K562 (cell line): ENCODE data around the gene SAP130.

Source experiments
- CHD1 ChIP-seq: fragments of 200-600 bp; sonication (generic); IDR thresholded peaks from one replicate; pipeline ENCODE4 v1.6.1; 2012; ENCODE audit warnings: mild to moderate bottlenecking, moderate library complexity, low read length, inconsistent platforms
- CREM ChIP-seq: IDR thresholded peaks from 2 replicates; pipeline ENCODE4 v1.6.1; 2014; ENCODE audit warnings: antibody characterized with exemption, low read depth
- LEF1 ChIP-seq: fragments of 450-650 bp; IDR thresholded peaks from 2 replicates; pipeline ENCODE4 v1.6.1; 2016; ENCODE audit warnings: mild to moderate bottlenecking
- POLR2AphosphoS2 ChIP-seq: IDR thresholded peaks from 2 replicates; pipeline ENCODE4 v1.6.1; 2012; ENCODE audit warnings: low read length, improper control_type of control experiment
- POLR2AphosphoS5 ChIP-seq: IDR thresholded peaks from 2 replicates; pipeline ENCODE4 v1.6.1; 2011; ENCODE audit warnings: mild to moderate bottlenecking, low read depth, low read length, moderate library complexity; ENCODE audit not compliant: control insufficient read depth, insufficient read depth
- SIX5 ChIP-seq, 2 experiments: IDR thresholded peaks; 2 replicates each; pipeline ENCODE4 v1.6.1; 2011; ENCODE audit warnings: low read length in 2 of 2, borderline replicate concordance in 1 of 2, low read depth in 1 of 2, mild to moderate bottlenecking in 1 of 2, moderate library complexity in 1 of 2; ENCODE audit not compliant: insufficient read depth in 1 of 2
- SMC3 ChIP-seq: conservative IDR thresholded peaks from 2 replicates; pipeline ENCODE4 v1.6.1; 2011; ENCODE audit warnings: low read depth, low read length, improper control_type of control experiment; ENCODE audit not compliant: insufficient read depth
- SP1 ChIP-seq: sonication (generic); formaldehyde crosslinking; IDR thresholded peaks from 2 replicates; pipeline ENCODE4 v1.8.1; 2022; ENCODE audit warnings: mild to moderate bottlenecking, missing genetic modification reagents
- TAF15 ChIP-seq: fragments of 200-400 bp; formaldehyde crosslinking; IDR thresholded peaks from 2 replicates; pipeline ENCODE4 v1.6.1; 2017; ENCODE audit warnings: mild to moderate bottlenecking, low read depth, low read length, moderate library complexity
- ZNF175 ChIP-seq: fragments of 200-800 bp; sonication (Bioruptor generic); IDR thresholded peaks from 2 replicates; pipeline ENCODE4 v1.6.1; 2016; ENCODE audit warnings: low read depth, mild to moderate bottlenecking, missing genetic modification characterization, missing compliant biosample characterization
- ZNF354B ChIP-seq: fragments of 250-450 bp; sonication (Bioruptor Pico); IDR thresholded peaks from 2 replicates; pipeline ENCODE4 v1.4.0; 2020
- TF ChIP-seq, protein P1 (sequence below), 2 experiments: fragments of 450-650 bp in 1 of 2; IDR thresholded peaks; 2 replicates each; pipeline ENCODE4 v1.6.1; 2011 to 2017; ENCODE audit warnings: low read depth in 2 of 2, antibody characterized with exemption in 1 of 2, borderline replicate concordance in 1 of 2, low read length in 1 of 2, mild to moderate bottlenecking in 1 of 2, mixed read lengths in 1 of 2; ENCODE audit not compliant: control insufficient read depth in 1 of 2

- TF ChIP-seq CREM (no peak), SP1 (CRISPR knock-in tag) (no peak), SIX5 (IDR thresholded peaks at IDR 0.05; ENCODE audit: borderline replicate concordance in 1 of 2, insufficient read depth in 1 of 2, low read depth in 1 of 2, low read length in 2 of 2) (no peak), ZNF175 (CRISPR knock-in tag) (no peak), SMC3 (no peak), TAF15 (no peak), CHD1 (no peak), POLR2AphosphoS5 (no peak), LEF1 (no peak), ZNF354B (CRISPR knock-in tag) (no peak), POLR2AphosphoS2 (no peak)
- TF ChIP-seq, protein P1, sequence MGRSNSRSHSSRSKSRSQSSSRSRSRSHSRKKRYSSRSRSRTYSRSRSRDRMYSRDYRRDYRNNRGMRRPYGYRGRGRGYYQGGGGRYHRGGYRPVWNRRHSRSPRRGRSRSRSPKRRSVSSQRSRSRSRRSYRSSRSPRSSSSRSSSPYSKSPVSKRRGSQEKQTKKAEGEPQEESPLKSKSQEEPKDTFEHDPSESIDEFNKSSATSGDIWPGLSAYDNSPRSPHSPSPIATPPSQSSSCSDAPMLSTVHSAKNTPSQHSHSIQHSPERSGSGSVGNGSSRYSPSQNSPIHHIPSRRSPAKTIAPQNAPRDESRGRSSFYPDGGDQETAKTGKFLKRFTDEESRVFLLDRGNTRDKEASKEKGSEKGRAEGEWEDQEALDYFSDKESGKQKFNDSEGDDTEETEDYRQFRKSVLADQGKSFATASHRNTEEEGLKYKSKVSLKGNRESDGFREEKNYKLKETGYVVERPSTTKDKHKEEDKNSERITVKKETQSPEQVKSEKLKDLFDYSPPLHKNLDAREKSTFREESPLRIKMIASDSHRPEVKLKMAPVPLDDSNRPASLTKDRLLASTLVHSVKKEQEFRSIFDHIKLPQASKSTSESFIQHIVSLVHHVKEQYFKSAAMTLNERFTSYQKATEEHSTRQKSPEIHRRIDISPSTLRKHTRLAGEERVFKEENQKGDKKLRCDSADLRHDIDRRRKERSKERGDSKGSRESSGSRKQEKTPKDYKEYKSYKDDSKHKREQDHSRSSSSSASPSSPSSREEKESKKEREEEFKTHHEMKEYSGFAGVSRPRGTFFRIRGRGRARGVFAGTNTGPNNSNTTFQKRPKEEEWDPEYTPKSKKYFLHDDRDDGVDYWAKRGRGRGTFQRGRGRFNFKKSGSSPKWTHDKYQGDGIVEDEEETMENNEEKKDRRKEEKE (IDR thresholded peaks at IDR 0.05; ENCODE audit: borderline replicate concordance in 1 of 2, control insufficient read depth in 1 of 2, low read depth in 2 of 2, low read length in 1 of 2), result no peak
Measured at GRCh38 chr2:128076461-128077106, 48.7 kb upstream of the SAP130 start.
